HG02884 (cell line): ENCODE results near the gene IGFL2.
"Not testable (repeated sequence)": the region's sequence is repeated elsewhere in the genome, so short reads cannot be mapped to it uniquely, and the experiment has no call there.

Experiments
- ATAC-seq: cut with Tn5 transposase; IDR thresholded peaks from one replicate; pipeline ENCODE4 v1.9.1; 2021; ENCODE audit warnings: mild to moderate bottlenecking, moderate library complexity; ENCODE audit not compliant: unreplicated experiment

Gene IGFL2

DNA sequence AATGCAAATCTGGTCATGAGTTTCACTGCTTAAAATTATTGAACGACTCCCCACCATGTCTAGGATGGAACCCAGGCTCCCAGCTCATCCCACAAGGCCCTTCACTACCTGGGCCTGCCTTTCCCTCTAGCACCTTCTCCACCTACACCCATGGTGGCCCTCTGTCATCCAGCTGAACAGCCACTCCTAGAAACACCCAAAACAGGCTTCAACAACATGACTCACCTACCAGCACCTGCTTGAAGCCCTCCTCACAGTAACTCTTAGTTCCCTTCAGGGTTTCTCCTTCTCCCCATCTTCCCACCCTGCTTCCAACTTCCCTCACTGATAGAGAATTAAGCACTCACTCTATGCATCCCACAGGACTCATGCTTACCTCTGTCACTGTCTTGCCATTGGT is 6.6 kb upstream of the IGFL2 start:
- ATAC-seq: no peak

DNA sequence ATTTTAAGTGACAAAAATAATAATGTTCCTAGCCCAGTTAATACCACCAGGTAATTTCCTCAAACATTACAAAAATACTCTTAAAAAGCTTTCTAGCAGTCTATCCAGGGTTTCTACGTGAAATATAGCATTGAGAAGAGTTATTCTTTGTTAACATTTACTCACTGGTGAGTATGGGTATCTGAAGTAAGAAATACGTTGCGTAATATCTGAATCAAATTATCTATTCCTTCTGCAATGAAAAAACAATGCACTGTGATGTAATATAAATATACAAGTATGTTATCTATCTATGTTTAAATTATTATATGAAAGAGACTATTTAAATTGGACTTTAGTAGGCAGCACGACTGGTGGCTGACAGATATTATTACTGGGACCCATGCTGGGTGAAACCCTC is 5.7 kb upstream of the IGFL2 start:
- no peak for ATAC-seq

DNA sequence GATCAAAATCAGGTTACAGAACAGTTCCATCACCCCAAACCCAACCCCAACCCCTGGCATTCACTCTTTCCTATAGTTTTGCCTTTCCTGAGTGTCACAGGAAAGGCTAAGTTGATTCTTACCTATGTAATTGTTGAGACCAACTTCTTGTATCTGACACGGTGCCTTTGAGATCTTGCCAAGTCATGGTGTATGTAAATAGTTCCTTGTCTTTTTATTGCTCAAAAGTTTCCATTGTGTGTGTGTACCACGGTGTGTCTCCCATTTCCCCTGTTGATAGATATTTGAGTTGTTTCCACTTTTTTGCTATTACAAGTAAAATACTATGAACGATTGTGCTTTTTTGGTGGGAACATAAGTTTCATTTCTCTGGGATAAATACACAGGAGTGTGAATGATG is 3.3 kb upstream of the IGFL2 start:
- ATAC-seq: no peak

DNA sequence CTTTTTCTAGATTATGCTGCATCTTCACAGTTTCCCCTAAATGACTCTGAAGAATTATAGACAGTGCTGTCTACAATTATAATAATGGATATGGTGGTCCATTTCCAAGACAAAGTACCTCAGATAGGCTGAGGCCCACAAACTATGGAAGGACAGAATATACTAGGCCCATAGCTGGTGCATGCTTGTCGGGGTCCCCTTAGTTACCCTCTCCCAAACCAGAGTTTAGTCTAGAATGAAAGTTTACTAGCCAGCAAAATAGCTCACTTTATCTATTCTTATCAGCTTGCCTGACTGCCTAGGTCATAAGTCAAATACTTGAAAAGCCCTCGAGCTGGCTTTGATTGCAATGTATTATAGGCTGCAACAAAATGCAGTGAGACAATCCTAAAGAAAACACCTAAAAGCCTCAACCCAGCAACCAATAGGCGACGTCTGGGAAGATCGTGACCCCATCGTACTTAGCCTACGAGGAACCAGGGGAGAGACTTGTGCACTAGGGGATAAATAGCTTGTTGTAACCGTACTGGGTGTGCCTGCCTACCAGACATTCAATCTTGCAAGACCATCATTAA is 785 bp upstream of the IGFL2 start:
- ATAC-seq: no peak

GRCh38 chr19:46150606-46151005 is 2.6 kb downstream of the IGFL2 start:
- no peak for ATAC-seq

DNA sequence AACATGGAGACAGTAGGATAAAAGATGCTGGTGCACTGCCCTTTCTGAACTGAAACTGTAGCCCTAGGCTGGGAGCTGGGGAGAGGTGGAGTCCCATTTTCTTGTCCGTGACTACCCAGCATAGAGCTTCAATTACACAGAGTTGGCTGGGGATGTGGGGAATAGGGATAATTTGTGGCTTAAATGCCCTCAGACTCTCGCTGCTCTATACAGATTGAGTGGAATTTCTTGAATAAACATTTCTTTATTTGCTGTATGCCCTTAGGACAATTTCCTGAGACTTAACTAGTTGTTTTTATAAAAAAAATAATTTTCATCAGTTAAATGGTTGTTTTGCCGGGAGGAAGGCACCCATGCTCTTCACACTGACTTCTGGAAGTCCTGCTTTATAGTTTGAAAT is 7.2 kb downstream of the IGFL2 start:
- ATAC-seq: no peak

GRCh38 chr19:46159418-46160232 is 11.6 kb downstream of the IGFL2 start:
- no peak for ATAC-seq

DNA sequence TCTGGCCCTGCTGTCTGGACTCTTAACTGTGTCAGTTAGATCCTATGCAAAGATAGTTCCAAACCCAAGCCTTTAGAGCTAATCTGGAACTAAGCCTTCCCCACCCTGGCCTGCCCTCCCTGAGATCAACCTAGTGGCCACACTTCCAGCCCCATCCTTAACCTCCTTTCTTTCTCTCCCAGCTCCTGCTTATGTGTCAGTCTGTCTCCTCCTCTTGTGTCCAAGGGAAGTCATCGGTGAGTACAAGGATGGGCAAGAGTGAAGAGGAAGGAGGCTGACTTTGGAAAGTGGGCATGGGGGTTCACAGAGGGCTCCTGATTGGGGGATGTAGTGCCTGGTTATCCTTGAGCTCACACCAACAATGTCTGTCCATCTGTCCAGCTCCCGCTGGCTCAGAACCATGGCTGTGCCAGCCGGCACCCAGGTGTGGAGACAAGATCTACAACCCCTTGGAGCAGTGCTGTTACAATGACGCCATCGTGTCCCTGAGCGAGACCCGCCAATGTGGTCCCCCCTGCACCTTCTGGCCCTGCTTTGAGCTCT is 12.3 kb downstream of the IGFL2 start:
- ATAC-seq: no peak

DNA sequence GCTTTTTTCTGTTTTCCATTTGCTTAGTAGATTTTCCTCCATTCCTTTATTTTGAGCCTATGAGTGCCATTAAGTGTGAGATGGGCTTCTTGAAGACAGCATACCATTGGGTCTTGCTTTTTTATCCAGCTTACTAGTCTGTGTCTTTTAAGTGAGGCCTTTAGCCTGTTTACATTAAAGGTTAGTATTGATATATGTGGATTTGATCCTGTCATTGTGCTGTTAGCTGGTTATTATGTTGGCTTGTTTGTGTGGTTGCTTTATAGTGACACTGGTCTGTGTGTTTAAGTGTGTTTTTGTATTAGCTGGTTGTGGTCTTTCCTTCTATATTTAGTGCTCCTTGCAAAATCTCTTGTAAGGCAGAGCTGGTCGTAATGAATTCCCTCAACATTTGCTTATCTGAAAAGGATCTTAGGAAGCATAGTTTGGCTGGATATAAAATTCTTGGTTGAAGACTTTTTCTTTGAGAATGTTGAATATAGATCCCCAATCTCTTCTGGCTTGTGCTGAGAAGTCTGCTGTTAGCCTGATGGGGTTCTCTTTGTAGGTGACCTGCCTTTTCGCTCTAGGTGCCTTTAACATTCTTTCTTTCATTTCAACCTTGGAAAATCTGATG is 13.7 kb downstream of the IGFL2 start:
- not testable (repeated sequence) for ATAC-seq

DNA sequence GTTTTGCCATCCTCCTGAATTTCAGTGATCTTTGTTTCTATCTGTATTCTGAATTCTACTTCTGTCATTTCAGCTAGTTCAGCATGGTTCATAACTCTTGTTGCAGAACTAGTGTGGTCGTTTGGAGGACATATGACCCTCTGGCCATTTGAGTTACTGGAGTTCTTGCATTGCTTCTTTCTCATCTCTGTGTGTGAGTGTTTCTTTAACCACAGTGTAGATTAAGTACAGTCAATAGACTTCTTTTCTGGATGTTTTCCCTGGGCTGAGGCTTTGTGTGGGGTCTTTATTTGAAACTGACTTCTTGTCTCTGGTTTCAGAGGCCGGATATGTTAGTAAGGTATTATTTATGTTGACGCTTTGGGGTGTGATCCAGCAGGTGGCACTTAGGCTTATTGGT is 14.7 kb downstream of the IGFL2 start:
- no peak for ATAC-seq

- ATAC-seq: no peak
Measured at GRCh38 chr19:46173886-46174480, 25.9 kb downstream of the IGFL2 start.

- ATAC-seq: no peak
Measured at GRCh38 chr19:46176116-46176860, 28.2 kb downstream of the IGFL2 start.

DNA sequence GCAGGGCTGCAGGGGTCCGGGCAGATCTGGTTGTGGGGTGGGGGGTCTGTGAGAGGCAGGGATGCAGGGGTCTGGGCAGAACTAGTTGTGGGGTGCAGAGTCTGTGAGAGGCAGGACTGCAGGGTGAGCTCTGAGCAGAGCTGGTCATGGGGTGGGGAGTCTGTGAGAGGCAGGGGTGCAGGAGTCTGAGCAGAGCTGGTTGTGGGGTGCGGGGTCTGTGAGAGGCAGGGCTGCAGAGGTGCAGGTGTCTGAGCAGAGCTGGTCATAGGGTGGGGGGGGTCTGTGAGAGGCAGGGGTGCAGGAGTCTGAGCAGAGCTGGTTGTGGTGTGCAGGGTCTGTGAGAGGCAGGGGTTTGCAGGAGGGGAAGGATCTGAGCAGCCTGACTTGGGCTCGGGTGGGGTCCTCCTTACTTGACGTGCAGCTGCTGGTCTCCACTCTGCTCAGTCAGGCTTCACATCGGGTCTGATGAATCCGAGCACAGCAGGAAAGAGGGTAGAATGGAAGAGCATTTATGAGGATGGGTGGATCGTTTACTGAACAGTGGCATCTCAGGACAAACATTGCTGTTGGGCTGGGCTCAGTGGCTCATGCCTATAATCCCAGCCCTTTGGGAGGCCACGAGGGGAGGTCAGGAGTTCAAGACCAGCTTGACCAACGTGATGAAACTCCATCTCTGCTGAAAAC is 31.2 kb downstream of the IGFL2 start:
- ATAC-seq: no peak

DNA sequence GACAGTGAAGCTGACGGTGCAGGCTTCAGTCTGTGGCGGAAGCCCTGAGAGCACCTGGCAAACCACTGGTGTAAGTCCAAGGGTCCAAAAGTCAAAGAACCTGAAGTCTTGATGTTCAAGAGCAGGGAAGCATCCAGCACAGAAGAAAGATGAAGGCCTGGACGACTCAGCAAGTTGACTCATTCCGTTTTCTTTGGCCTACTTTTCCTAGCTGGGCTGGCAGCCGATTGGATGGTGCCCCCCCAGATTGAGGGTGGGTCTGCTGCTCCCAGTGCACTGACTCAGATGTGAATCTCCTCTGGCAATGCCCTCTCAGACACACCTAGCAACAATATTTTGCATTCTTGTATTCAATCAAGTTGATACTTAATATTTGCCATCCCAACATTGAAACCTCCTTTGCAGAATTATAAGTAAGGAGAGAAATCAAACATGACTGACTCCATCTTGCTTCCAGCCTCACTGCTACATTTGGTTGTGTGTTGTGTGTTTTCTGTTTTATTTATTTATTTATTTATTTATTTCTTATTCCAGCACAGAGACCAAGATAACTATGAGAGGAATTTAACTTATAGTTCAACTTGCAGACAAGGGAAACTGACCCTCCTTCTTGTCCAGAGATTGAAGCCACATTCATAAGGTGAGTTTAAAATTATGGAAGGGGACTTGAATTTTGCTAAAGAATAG is 32.8 kb downstream of the IGFL2 start:
- no peak for ATAC-seq

DNA sequence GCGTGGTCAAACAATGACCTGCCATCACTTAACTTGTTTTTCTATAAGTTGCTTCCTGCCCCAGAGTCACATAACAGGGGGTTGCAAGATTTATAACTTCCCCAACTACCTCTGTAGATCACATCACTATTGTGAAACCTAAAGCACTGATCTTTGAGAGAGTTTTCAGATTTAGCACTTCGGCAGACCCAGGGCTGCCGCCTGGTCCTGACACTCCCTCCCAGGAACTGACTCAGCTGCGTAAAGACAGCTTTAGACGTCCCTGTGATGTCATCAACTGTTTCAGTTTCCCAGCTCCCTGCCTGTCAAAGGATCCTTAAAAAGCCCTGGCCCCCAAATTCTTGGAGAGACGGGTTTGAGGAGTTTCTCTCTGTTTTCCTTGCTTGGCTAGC is 33.3 kb downstream of the IGFL2 start:
- no peak for ATAC-seq

- ATAC-seq: no peak
Measured at GRCh38 chr19:46182476-46182875, 34.4 kb downstream of the IGFL2 start.

- not testable (repeated sequence) for ATAC-seq
Measured at GRCh38 chr19:46184775-46185710, 37.0 kb downstream of the IGFL2 start.

- no peak for ATAC-seq
Measured at GRCh38 chr19:46186101-46186716, 38.2 kb downstream of the IGFL2 start.
